ENCODE measurements around the gene SCART1.

Gene SCART1

GRCh38 chr10:133457100-133457841 lies 3.5 kb downstream of the SCART1 start:
- no peak overlapping the region for H3K4me3 ChIP-seq (ENCODE audit: low read length)
- TF ChIP-seq ZNF274 (IDR thresholded peaks at IDR 0.05; ENCODE audit: low read depth, low read length), result no peak

- no peak for TF ChIP-seq ZNF274 (IDR thresholded peaks at IDR 0.05; ENCODE audit: low read depth, low read length)
Measured at GRCh38 chr10:133458021-133458709, 4.4 kb downstream of the SCART1 start.

GRCh38 chr10:133458710-133459453 lies 5.1 kb downstream of the SCART1 start:
- H3K4me3 ChIP-seq (ENCODE audit: low read length), result no peak overlapping the region
- TF ChIP-seq ZNF274 (IDR thresholded peaks at IDR 0.05; ENCODE audit: low read depth, low read length), result no peak

More at GRCh38 chr10:133458021-133458709, 4.4 kb downstream of the SCART1 start:
- no peak overlapping the region for H3K4me3 ChIP-seq (ENCODE audit: low read length)

- no peak overlapping the region for H3K4me3 ChIP-seq (ENCODE audit: low read length)
- no peak for TF ChIP-seq ZNF274 (IDR thresholded peaks at IDR 0.05; ENCODE audit: low read depth, low read length)
Measured at GRCh38 chr10:133459454-133460207, 5.9 kb downstream of the SCART1 start.

- no peak overlapping the region for H3K4me3 ChIP-seq (ENCODE audit: low read length)
- TF ChIP-seq ZNF274 (IDR thresholded peaks at IDR 0.05; ENCODE audit: low read depth, low read length), result no peak
Measured at GRCh38 chr10:133460208-133460769, 6.5 kb downstream of the SCART1 start.

- H3K4me3 ChIP-seq (ENCODE audit: low read length), result no peak overlapping the region
- no peak for TF ChIP-seq ZNF274 (IDR thresholded peaks at IDR 0.05; ENCODE audit: low read depth, low read length)
Measured at GRCh38 chr10:133461027-133461426, 7.3 kb downstream of the SCART1 start.

- no peak overlapping the region for H3K4me3 ChIP-seq (ENCODE audit: low read length)
- no peak for TF ChIP-seq ZNF274 (IDR thresholded peaks at IDR 0.05; ENCODE audit: low read depth, low read length)
Measured at GRCh38 chr10:133461841-133462240, 8.1 kb downstream of the SCART1 start.

GRCh38 chr10:133462512-133463305 lies 9.0 kb downstream of the SCART1 start:
- no peak for TF ChIP-seq ZNF274 (IDR thresholded peaks at IDR 0.05; ENCODE audit: low read depth, low read length)
- H3K4me3 ChIP-seq (ENCODE audit: low read length), result no peak overlapping the region

GRCh38 chr10:133464582-133465031 lies 10.9 kb downstream of the SCART1 start:
- H3K4me3 ChIP-seq (ENCODE audit: low read length), result no peak overlapping the region
- no peak for TF ChIP-seq ZNF274 (IDR thresholded peaks at IDR 0.05; ENCODE audit: low read depth, low read length)

- no peak for TF ChIP-seq ZNF274 (IDR thresholded peaks at IDR 0.05; ENCODE audit: low read depth, low read length)
- H3K4me3 ChIP-seq (ENCODE audit: low read length), result no peak overlapping the region
Measured at GRCh38 chr10:133465191-133465949, 11.6 kb downstream of the SCART1 start.

- TF ChIP-seq ZNF274 (IDR thresholded peaks at IDR 0.05; ENCODE audit: low read depth, low read length), result no peak
- no peak overlapping the region for H3K4me3 ChIP-seq (ENCODE audit: low read length)
Measured at GRCh38 chr10:133465950-133466474, 12.3 kb downstream of the SCART1 start.

GRCh38 chr10:133466683-133467275 lies 13.0 kb downstream of the SCART1 start:
- TF ChIP-seq ZNF274 (IDR thresholded peaks at IDR 0.05; ENCODE audit: low read depth, low read length), result no peak
- H3K4me3 ChIP-seq (ENCODE audit: low read length), result no peak overlapping the region
